NB4 (cell line): Measurements from ENCODE around the gene ITGA1.

Experiments used
- MAX ChIP-seq: IDR thresholded peaks from 2 replicates; pipeline ENCODE4 v1.6.1; 2011; ENCODE audit warnings: low read depth, low read length
- TF ChIP-seq, protein P1 (sequence below): IDR thresholded peaks from one replicate; pipeline ENCODE4 v1.5.1; 2012; ENCODE audit warnings: low read depth, low read length

DNA sequence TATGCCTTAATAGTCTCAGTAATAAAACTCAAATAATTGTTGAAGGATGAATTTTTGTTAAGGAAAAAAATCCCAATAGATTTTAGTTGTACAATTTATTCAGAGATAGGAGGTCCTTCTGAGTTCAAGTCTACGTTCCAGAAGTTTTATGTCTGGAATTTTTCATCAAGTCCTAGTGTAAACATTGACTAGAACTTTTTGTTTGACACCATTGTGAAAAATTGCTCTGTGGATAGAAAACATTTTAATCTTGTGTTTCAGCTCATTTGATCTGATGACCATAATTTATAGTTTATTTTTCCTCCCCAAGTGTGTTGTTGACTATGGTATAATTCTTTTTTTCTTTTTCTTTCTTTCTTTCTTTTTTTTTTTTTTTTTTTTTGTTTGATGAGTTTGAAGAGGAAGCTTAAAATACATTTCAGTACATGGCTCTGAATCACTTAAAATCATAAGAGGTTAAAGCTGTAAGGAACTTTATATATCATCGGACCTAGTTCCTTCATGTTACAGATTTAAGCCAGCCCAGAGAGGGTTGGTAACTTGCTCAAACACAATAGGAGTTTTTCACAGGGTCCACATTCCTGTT, 20.7 kb downstream of the ITGA1 start:
- TF ChIP-seq, protein P1, sequence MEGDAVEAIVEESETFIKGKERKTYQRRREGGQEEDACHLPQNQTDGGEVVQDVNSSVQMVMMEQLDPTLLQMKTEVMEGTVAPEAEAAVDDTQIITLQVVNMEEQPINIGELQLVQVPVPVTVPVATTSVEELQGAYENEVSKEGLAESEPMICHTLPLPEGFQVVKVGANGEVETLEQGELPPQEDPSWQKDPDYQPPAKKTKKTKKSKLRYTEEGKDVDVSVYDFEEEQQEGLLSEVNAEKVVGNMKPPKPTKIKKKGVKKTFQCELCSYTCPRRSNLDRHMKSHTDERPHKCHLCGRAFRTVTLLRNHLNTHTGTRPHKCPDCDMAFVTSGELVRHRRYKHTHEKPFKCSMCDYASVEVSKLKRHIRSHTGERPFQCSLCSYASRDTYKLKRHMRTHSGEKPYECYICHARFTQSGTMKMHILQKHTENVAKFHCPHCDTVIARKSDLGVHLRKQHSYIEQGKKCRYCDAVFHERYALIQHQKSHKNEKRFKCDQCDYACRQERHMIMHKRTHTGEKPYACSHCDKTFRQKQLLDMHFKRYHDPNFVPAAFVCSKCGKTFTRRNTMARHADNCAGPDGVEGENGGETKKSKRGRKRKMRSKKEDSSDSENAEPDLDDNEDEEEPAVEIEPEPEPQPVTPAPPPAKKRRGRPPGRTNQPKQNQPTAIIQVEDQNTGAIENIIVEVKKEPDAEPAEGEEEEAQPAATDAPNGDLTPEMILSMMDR, result no peak
- no peak for TF ChIP-seq MAX
